HepG2 (cell line): ENCODE results near the gene UTRN. TPM values are rescaled to one million over a fixed set of nuclear protein-coding genes. Genes with fewer than 3 reads are reported as not detected.
A peak's percentile ranks its signal among the peaks of the same experiment; 100 is the strongest.

Source experiments
- ADNP ChIP-seq: sonication (generic); formaldehyde crosslinking; IDR thresholded peaks from 2 replicates; pipeline ENCODE4 v1.4.0; 2020; ENCODE audit warnings: missing genetic modification reagents
- ATF4 ChIP-seq, 2 experiments: fragments of 450-650 bp in 1 of 2; sonication (generic) in 1 of 2; formaldehyde crosslinking; IDR thresholded peaks; 2 replicates each; pipeline versions ENCODE4 v1.5.0 to v1.8.0; 2020 to 2022; ENCODE audit warnings: mild to moderate bottlenecking in 1 of 2, missing genetic modification reagents in 1 of 2
- CREM ChIP-seq, 2 experiments: sonication (generic) in 1 of 2; formaldehyde crosslinking in 1 of 2; IDR thresholded peaks; 2 replicates each; pipeline versions ENCODE4 v1.4.0 to v1.6.1; 2016 to 2020; ENCODE audit warnings: antibody characterized with exemption in 1 of 2, mild to moderate bottlenecking in 1 of 2, missing genetic modification reagents in 1 of 2
- CTCF ChIP-seq: sonication (generic); formaldehyde crosslinking; IDR thresholded peaks from 2 replicates; pipeline ENCODE4 v1.5.0; 2020; ENCODE audit warnings: mild to moderate bottlenecking, missing genetic modification reagents, moderate library complexity
- ELF3 ChIP-seq: IDR thresholded peaks from 2 replicates; pipeline ENCODE4 v1.6.1; 2016; ENCODE audit warnings: missing genetic modification reagents, missing compliant biosample characterization
- EP300 ChIP-seq, 3 experiments: sonication (generic) in 1 of 3; formaldehyde crosslinking in 1 of 3; IDR thresholded peaks; 2 replicates each; pipeline versions ENCODE4 v1.5.1 to v1.6.1; 2011 to 2020; ENCODE audit warnings: low read depth in 2 of 3, low read length in 2 of 3, borderline replicate concordance in 1 of 3, improper control_type of control experiment in 1 of 3, mild to moderate bottlenecking in 1 of 3, missing genetic modification reagents in 1 of 3, moderate library complexity in 1 of 3
- HDAC2 ChIP-seq: sonication (generic); formaldehyde crosslinking; IDR thresholded peaks from 2 replicates; pipeline ENCODE4 v1.4.0; 2020; ENCODE audit warnings: missing genetic modification reagents
- HOXA3 ChIP-seq: sonication (generic); formaldehyde crosslinking; IDR thresholded peaks from 2 replicates; pipeline ENCODE4 v1.5.0; 2020; ENCODE audit warnings: missing genetic modification reagents
- ISL2 ChIP-seq: sonication (generic); formaldehyde crosslinking; IDR thresholded peaks from 2 replicates; pipeline ENCODE4 v1.5.0; 2020; ENCODE audit warnings: missing genetic modification reagents
- ISX ChIP-seq: sonication (generic); formaldehyde crosslinking; conservative IDR thresholded peaks from 2 replicates; pipeline ENCODE4 v1.5.0; 2020; ENCODE audit warnings: missing genetic modification reagents
- MED1 ChIP-seq: sonication (generic); formaldehyde crosslinking; IDR thresholded peaks from 2 replicates; pipeline ENCODE4 v1.4.0; 2020; ENCODE audit warnings: missing genetic modification reagents
- TAF1 ChIP-seq: sonication (generic); formaldehyde crosslinking; IDR thresholded peaks from 2 replicates; pipeline ENCODE4 v1.4.0; 2020; ENCODE audit warnings: missing genetic modification reagents
- TRIM22 ChIP-seq: fragments of 450-650 bp; IDR thresholded peaks from 2 replicates; pipeline ENCODE4 v1.6.1; 2017
- ZBTB7B ChIP-seq: sonication (generic); formaldehyde crosslinking; IDR thresholded peaks from 2 replicates; pipeline ENCODE4 v1.4.0; 2020; ENCODE audit warnings: missing genetic modification reagents
- ZMYM4 ChIP-seq: sonication (generic); formaldehyde crosslinking; IDR thresholded peaks from 2 replicates; pipeline ENCODE4 v1.8.1; 2023; ENCODE audit warnings: mild to moderate bottlenecking, missing genetic modification reagents
- ZNF12 ChIP-seq: sonication (generic); formaldehyde crosslinking; IDR thresholded peaks from 2 replicates; pipeline ENCODE4 v1.5.0; 2020; ENCODE audit warnings: missing genetic modification reagents
- ZNF143 ChIP-seq: sonication (generic); formaldehyde crosslinking; IDR thresholded peaks from 2 replicates; pipeline ENCODE4 v1.4.0; 2020; ENCODE audit warnings: missing genetic modification reagents
- ZNF276 ChIP-seq: sonication (generic); formaldehyde crosslinking; IDR thresholded peaks from 2 replicates; pipeline ENCODE4 v1.4.0; 2020; ENCODE audit warnings: mild to moderate bottlenecking, low read depth, missing genetic modification reagents
- ZNF317 ChIP-seq: sonication (generic); formaldehyde crosslinking; IDR thresholded peaks from 2 replicates; pipeline ENCODE4 v1.5.0; 2020; ENCODE audit warnings: mild to moderate bottlenecking, missing genetic modification reagents
- polyA plus RNA-seq, 8 experiments: library from polyadenylated mRNA; depleted of rRNA in 3 of 8; stranded (reverse) in 7 of 8; unstranded in 1 of 8; fragments of >200 nt; fragmentation: Illumina TruSeq in 4 of 8; extraction: Trizol in 4 of 8; gene quantifications; 2 replicates each; pipeline versions ENCODE4 v1.2.1 to v1.2.3, GENCODE V29; 2011 to 2016; ENCODE audit warnings: low read depth in 4 of 8, missing spikeins in 1 of 8, mixed read lengths in 1 of 8; ENCODE audit not compliant: insufficient read depth in 1 of 8
- total RNA-seq, 5 experiments: library from RNA; depleted of rRNA; stranded (reverse); fragments of >200 nt; fragmentation: Illumina TruSeq; extraction: Trizol; gene quantifications; 2 replicates each; pipeline ENCODE4 v1.2.3, GENCODE V29; 2016; ENCODE audit warnings: low read depth in 1 of 5
- TF ChIP-seq, protein P1 (sequence below): sonication (generic); formaldehyde crosslinking; IDR thresholded peaks from 2 replicates; pipeline ENCODE4 v1.4.0; 2020; ENCODE audit warnings: low read depth, mild to moderate bottlenecking, missing genetic modification reagents
- TF ChIP-seq, protein P2 (sequence below): sonication (generic); formaldehyde crosslinking; IDR thresholded peaks from 2 replicates; pipeline ENCODE4 v1.5.0; 2020; ENCODE audit warnings: missing genetic modification reagents

Gene UTRN
- total and polyA plus RNA-seq, 2 of the 13 experiments (the other 11 are each of a cell fraction or from before 2014, with no cell fraction given): 102 to 116 TPM

- TF ChIP-seq, protein P1, sequence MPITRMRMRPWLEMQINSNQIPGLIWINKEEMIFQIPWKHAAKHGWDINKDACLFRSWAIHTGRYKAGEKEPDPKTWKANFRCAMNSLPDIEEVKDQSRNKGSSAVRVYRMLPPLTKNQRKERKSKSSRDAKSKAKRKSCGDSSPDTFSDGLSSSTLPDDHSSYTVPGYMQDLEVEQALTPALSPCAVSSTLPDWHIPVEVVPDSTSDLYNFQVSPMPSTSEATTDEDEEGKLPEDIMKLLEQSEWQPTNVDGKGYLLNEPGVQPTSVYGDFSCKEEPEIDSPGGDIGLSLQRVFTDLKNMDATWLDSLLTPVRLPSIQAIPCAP: no peak
- no peak for TF ChIP-seq ZNF276 (CRISPR knock-in tag)
- TF ChIP-seq ADNP (CRISPR knock-in tag): no peak
- TF ChIP-seq CTCF (CRISPR knock-in tag): no peak
- TF ChIP-seq ZNF317 (CRISPR knock-in tag): no peak
- peak; percentile 15; the same call in 1 of the 2 replicates for TF ChIP-seq HOXA3 (CRISPR knock-in tag)
- peak; percentile 49; the same call in 1 of the 2 replicates for TF ChIP-seq ZNF12
- TF ChIP-seq CREM (IDR thresholded peaks at IDR 0.05): peak; percentile 34; the same call in 1 of the 2 replicates
- TF ChIP-seq CREM (CRISPR knock-in tag; IDR thresholded peaks at IDR 0.05): no peak
- 0 out of 4 replicates have a peak, but pooled peaks of 1 of the 2 experiments have one; percentile 21 for TF ChIP-seq ATF4 (CRISPR knock-in tag; IDR thresholded peaks at IDR 0.05)
- 0 out of 2 replicates have a peak, but pooled peaks have one; percentile 28 for TF ChIP-seq ZBTB7B (CRISPR knock-in tag)
- TF ChIP-seq ISX (CRISPR knock-in tag): no peak
- peak; percentile 73 for TF ChIP-seq ZNF143 (CRISPR knock-in tag)
- TF ChIP-seq TAF1: no peak
- TF ChIP-seq ZMYM4 (CRISPR knock-in tag): peak; percentile 70
- TF ChIP-seq EP300 (IDR thresholded peaks at IDR 0.05; ENCODE audit: low read depth in 2 of 2, low read length in 2 of 2): peak in 1 of 2 experiments; percentile 44; a peak in 1 of 4 replicates
- TF ChIP-seq EP300 (CRISPR knock-in tag; IDR thresholded peaks at IDR 0.05; ENCODE audit: borderline replicate concordance): no peak
- TF ChIP-seq ISL2: peak; percentile 69; the same call in 1 of the 2 replicates
- no peak for TF ChIP-seq TRIM22
- TF ChIP-seq HDAC2 (CRISPR knock-in tag): peak; percentile 38; the same call in 1 of the 2 replicates
- TF ChIP-seq, protein P2, sequence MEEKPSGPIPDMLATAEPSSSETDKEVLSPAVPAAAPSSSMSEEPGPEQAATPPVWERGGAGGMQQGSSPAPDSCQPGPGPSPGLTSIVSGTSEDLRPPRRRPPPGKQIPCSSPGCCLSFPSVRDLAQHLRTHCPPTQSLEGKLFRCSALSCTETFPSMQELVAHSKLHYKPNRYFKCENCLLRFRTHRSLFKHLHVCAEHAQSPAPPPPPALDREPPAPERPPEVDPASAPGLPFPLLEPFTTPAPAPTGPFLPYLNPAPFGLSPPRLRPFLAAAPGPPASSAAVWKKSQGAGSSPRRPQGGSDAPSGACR (CRISPR knock-in tag): no peak
- peak; percentile 72 for TF ChIP-seq MED1 (CRISPR knock-in tag)
- peak; percentile 36; the same call in 1 of the 2 replicates for TF ChIP-seq ELF3 (CRISPR knock-in tag)
Measured at GRCh38 chr6:144302701-144303372, 17.7 kb downstream of the UTRN start (continued).
